PC-3 (cell line): ENCODE data around the gene C14orf132. TPM values are rescaled to one million over a fixed set of nuclear protein-coding genes. Genes with fewer than 3 reads are reported as not detected.

ENCODE experiments used
- ATAC-seq: fragments of 200-7000 bp; cut with Tn5 transposase; 2 replicates; pipeline ENCODE4 v1.9.1; 2020; ENCODE audit warnings: mild to moderate bottlenecking, moderate library complexity
- BruUV-seq: library from RNA; stranded (reverse); fragments of 400-500 nt; replicated peaks from 2 replicates; lab custom pipeline; 2021; lab: Mats Ljungman, UMichigan
- CTCF ChIA-PET: fragments of 300-600 bp; sonication (Branson Sonifier 250); formaldehyde crosslinking; loops from one replicate; lab custom pipeline; 2022; ENCODE audit warnings: antibody characterized with exemption; lab: Charles Lee
- POLR2A ChIA-PET: fragments of 300-600 bp; sonication (Branson Sonifier 250); formaldehyde crosslinking; loops from one replicate; lab custom pipeline; 2022; ENCODE audit warnings: antibody characterized with exemption; ENCODE audit not compliant: unreplicated experiment; lab: Charles Lee
- DNase-seq: peaks from one replicate; pipeline ENCODE4 v3.0.0-alpha.2; 2015
- H2AFZ ChIP-seq: fragments of 300-600 bp; sonication (generic); 2 replicates; pipeline ENCODE4 v1.6.0; 2016; ENCODE audit warnings: antibody characterized with exemption, low read length
- H3F3A ChIP-seq: fragments of 300-600 bp; sonication (generic); one replicate; pipeline ENCODE4 v1.6.0; 2017; ENCODE audit warnings: antibody characterized with exemption, low read length, control low read depth, mild to moderate bottlenecking; ENCODE audit not compliant: unreplicated experiment
- H3K27ac ChIP-seq: fragments of 300-600 bp; sonication (generic); 2 replicates; pipeline ENCODE4 v1.5.1; 2016; ENCODE audit warnings: mild to moderate bottlenecking, low read length
- H3K27me3 ChIP-seq: fragments of 300-600 bp; sonication (generic); 2 replicates; pipeline ENCODE4 v1.6.1; 2016; ENCODE audit warnings: low read length, mixed read lengths
- H3K36me3 ChIP-seq: fragments of 300-600 bp; sonication (generic); 2 replicates; pipeline ENCODE4 v1.6.1; 2016; ENCODE audit warnings: low read depth, mixed run types, low read length, mixed read lengths
- H3K4me1 ChIP-seq: fragments of 300-600 bp; sonication (generic); 2 replicates; pipeline ENCODE4 v1.5.1; 2016; ENCODE audit warnings: low read length; ENCODE audit not compliant: insufficient read depth
- H3K4me2 ChIP-seq: fragments of 300-600 bp; sonication (generic); 2 replicates; pipeline ENCODE4 v1.6.0; 2016; ENCODE audit warnings: low read length
- H3K4me3 ChIP-seq: fragments of 300-600 bp; sonication (generic); 2 replicates; pipeline ENCODE4 v1.5.1; 2016; ENCODE audit warnings: mild to moderate bottlenecking, low read length, mixed read lengths
- H3K79me2 ChIP-seq: fragments of 300-600 bp; sonication (generic); 2 replicates; pipeline ENCODE4 v1.6.1; 2017; ENCODE audit warnings: low read length, mixed read lengths
- H3K9ac ChIP-seq: fragments of 300-600 bp; sonication (generic); 2 replicates; pipeline ENCODE4 v1.6.0; 2016; ENCODE audit warnings: mild to moderate bottlenecking, low read length
- H3K9me2 ChIP-seq: fragments of 300-600 bp; sonication (generic); replicated peaks from 2 replicates; pipeline ENCODE4 v1.6.1; 2016; ENCODE audit warnings: mixed run types, low read length, mixed read lengths
- H3K9me3 ChIP-seq: fragments of 300-600 bp; sonication (generic); 2 replicates; pipeline ENCODE4 v1.6.1; 2016; ENCODE audit warnings: low read length, mixed read lengths
- H4K20me1 ChIP-seq: fragments of 300-600 bp; sonication (generic); 2 replicates; pipeline ENCODE4 v1.6.1; 2016; ENCODE audit warnings: low read length, mixed read lengths
- EZH2 ChIP-seq: fragments of 300-600 bp; sonication (generic); IDR thresholded peaks from one replicate; pipeline ENCODE4 v1.6.1; 2017; ENCODE audit warnings: antibody characterized with exemption, mild to moderate bottlenecking, low read length; ENCODE audit not compliant: unreplicated experiment
- EZH2phosphoT487 ChIP-seq: fragments of 300-600 bp; sonication (generic); IDR thresholded peaks from 2 replicates; pipeline ENCODE4 v1.6.1; 2018; ENCODE audit warnings: mild to moderate bottlenecking, antibody characterized with exemption, low read length, borderline replicate concordance
- intact Hi-C: fragments of 100-400 bp; cut with micrococcal nuclease; formaldehyde crosslinking; loops from 2 replicates; pipeline ENCODE4 v1.9.0; 2023
- total RNA-seq: library from RNA; depleted of rRNA; stranded (reverse); fragments of >200 nt; gene quantifications from 2 replicates; pipeline ENCODE4 v1.2.3, GENCODE V29; 2014
- TF ChIP-seq, protein P1 (sequence below): fragments of 300-600 bp; sonication (generic); conservative IDR thresholded peaks from 2 replicates; pipeline ENCODE4 v1.5.1; 2017; ENCODE audit warnings: antibody characterized with exemption, low read depth, mild to moderate bottlenecking, low read length

C14orf132 gene
- total RNA-seq, 1 experiment from 2014 or later = not detected

GRCh38 chr14:96109596-96110355 is 70.6 kb downstream of the C14orf132 start:
- Histone ChIP-seq H3K9me3 (peaks cover 12% of the 10 kb centered on the region; the same call in 1 of the 2 replicates), H2AFZ (no peak overlapping the region), H3K9ac (no peak overlapping the region), H3K36me3 (no peaks in the 10 kb centered on the region), H3K4me1 (no peaks in the 10 kb centered on the region), H4K20me1 (no peaks in the 10 kb centered on the region), H3K27ac (no peak overlapping the region), H3K9me2 (no peaks in the 10 kb centered on the region), H3K4me2 (no peak overlapping the region), H3K27me3 (peaks cover 13% of the 10 kb centered on the region; the same call in 1 of the 2 replicates), H3K4me3 (no peak overlapping the region), H3K79me2 (no peaks in the 10 kb centered on the region), H3F3A (no peaks in the 10 kb centered on the region)
- TF ChIP-seq EZH2 = no peak
- no peak for TF ChIP-seq EZH2phosphoT487
- TF ChIP-seq, protein P1, sequence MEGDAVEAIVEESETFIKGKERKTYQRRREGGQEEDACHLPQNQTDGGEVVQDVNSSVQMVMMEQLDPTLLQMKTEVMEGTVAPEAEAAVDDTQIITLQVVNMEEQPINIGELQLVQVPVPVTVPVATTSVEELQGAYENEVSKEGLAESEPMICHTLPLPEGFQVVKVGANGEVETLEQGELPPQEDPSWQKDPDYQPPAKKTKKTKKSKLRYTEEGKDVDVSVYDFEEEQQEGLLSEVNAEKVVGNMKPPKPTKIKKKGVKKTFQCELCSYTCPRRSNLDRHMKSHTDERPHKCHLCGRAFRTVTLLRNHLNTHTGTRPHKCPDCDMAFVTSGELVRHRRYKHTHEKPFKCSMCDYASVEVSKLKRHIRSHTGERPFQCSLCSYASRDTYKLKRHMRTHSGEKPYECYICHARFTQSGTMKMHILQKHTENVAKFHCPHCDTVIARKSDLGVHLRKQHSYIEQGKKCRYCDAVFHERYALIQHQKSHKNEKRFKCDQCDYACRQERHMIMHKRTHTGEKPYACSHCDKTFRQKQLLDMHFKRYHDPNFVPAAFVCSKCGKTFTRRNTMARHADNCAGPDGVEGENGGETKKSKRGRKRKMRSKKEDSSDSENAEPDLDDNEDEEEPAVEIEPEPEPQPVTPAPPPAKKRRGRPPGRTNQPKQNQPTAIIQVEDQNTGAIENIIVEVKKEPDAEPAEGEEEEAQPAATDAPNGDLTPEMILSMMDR = no peak
- intact Hi-C loops = no loop called here
- DNase-seq (no peak), ATAC-seq (no peak)
- CTCF ChIA-PET = no interaction called here
- POLR2A ChIA-PET = no interaction called here
- BruUV-seq = no TSS peak

DNA sequence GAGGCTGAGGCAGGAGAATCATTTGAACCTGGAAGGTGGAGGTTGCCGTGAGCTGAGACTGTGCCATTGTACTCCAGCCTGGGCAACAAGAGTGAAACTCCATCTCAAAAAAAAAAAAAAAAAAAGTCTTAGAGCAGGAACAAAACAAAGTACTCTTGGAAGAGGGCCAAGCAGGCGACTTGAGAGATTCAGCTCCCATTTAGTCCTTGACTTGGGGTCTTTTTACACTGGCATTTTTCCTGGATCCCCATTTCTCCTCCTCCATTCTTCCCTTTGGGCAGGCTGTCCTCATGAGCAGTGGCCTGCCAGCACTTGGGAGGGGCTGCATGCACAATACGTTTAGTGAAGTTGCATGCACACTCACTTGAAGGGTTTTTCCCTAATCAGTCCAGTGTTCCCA is 72.9 kb downstream of the C14orf132 start:
- H3F3A ChIP-seq = no peaks in the 10 kb centered on the region
- peaks cover 9% of the 10 kb centered on the region; the same call in 1 of the 2 replicates for H3K27me3 ChIP-seq
- BruUV-seq = no TSS peak
- H3K4me2 ChIP-seq = no peak overlapping the region
- H3K9me2 ChIP-seq = no peaks in the 10 kb centered on the region
- H3K4me1 ChIP-seq = no peaks in the 10 kb centered on the region
- no peak overlapping the region for H2AFZ ChIP-seq
- H3K4me3 ChIP-seq = no peak overlapping the region
- H3K9me3 ChIP-seq = peaks cover 16% of the 10 kb centered on the region; the same call in 1 of the 2 replicates
- H3K79me2 ChIP-seq = no peaks in the 10 kb centered on the region
- H3K9ac ChIP-seq = no peak overlapping the region
- TF ChIP-seq EZH2phosphoT487 = no peak
- TF ChIP-seq EZH2 = no peak
- TF ChIP-seq, protein P1 = no peak
- DNase-seq = no peak
- H3K36me3 ChIP-seq = no peaks in the 10 kb centered on the region
- no peak for ATAC-seq
- ChIA-PET CTCF (interaction anchor here (0.6 kb wide), 1 partner anchor 125 kb away, joined by 6 read pairs; no protein-coding TSS in a partner anchor), POLR2A (no interaction called here)
- no peaks in the 10 kb centered on the region for H4K20me1 ChIP-seq
- intact Hi-C loops = no loop called here
- no peak overlapping the region for H3K27ac ChIP-seq

- POLR2A ChIA-PET = no interaction called here
These were observed 74.8 kb downstream of the C14orf132 start for GRCh38 chr14:96114002-96114401.

More at GRCh38 chr14:96114002-96114401, 74.8 kb downstream of the C14orf132 start:
- Histone ChIP-seq H3K36me3 (no peaks in the 10 kb centered on the region), H3K4me1 (no peaks in the 10 kb centered on the region), H3K27ac (no peak overlapping the region), H3K4me2 (no peak overlapping the region), H3K79me2 (no peaks in the 10 kb centered on the region), H2AFZ (no peak overlapping the region), H3K9me3 (peaks cover 16% of the 10 kb centered on the region; the same call in 1 of the 2 replicates), H3F3A (no peaks in the 10 kb centered on the region), H3K4me3 (no peak overlapping the region), H3K9me2 (no peaks in the 10 kb centered on the region), H3K27me3 (no peaks in the 10 kb centered on the region), H3K9ac (no peak overlapping the region), H4K20me1 (no peaks in the 10 kb centered on the region)
- BruUV-seq = no TSS peak
- ATAC-seq (no peak), DNase-seq (no peak)
- CTCF ChIA-PET = no interaction called here
- intact Hi-C loops = no loop called here
- TF ChIP-seq EZH2 (no peak), EZH2phosphoT487 (no peak)
- TF ChIP-seq, protein P1 = no peak
